Pons (tissue), 1 donor: ENCODE measurements around the gene CYRIA.

ENCODE experiments used
- DNase-seq: peaks from one replicate; pipeline ENCODE4 v3.0.0-alpha.2; 2016; ENCODE audit warnings: low spot score

The CYRIA gene

GRCh38 chr2:16665748-16666448 lies at the start of gene CYRIA:
Gene CYRIA, minus strand, starts transcription at chr2:16665834. Its CDS starts 77,715 bp downstream, at chr2:16588119.
- no peak for DNase-seq

- DNase-seq: peak; percentile 12
Observed at GRCh38 chr2:16713011-16713423, 47.4 kb upstream of the CYRIA start.

GRCh38 chr2:16709769-16710168 lies 44.1 kb upstream of the CYRIA start:
- no peak for DNase-seq

DNA sequence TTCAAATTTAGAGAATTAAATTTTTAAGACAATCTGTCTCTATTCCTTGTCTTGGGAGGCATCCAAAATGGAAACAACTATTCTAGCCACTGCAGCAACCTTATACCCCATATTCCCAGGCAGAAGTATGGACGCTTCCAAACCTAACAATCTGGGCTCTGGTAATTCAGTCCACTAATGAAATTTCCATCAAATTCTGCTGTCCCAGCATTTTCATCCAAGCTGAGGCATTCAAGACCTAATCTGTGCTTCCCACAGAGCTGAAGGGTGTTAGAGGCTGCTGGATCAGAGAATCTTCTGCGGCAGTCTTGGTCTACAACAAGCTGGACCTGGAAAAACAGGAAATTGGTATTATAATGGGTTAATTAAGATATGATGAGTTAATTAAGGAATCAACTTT lies 42.5 kb upstream of the CYRIA start:
- DNase-seq: no peak

- DNase-seq: no peak
Observed at GRCh38 chr2:16707014-16707623, 41.5 kb upstream of the CYRIA start.

- no peak for DNase-seq
Observed at GRCh38 chr2:16700551-16701259, 35.1 kb upstream of the CYRIA start.

DNA sequence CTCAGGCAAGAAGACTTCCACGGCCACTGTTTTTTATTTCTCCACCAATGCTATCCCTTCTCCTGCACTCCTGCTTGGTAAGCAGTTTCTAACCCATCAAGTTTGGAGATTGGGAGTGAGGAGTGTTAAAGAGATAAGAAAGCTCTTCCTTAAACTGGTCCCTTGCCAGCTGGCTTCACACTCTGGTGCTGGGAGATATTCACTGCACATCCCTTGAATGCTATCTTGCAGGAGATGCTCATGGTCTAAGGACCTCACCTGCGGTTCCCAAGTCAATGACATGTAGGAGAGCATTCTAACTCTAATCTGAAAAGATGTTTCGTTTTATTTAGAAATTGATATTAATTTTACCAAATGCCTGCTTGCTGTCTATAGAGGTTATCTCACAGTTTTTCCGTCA lies 28.2 kb upstream of the CYRIA start:
- no peak for DNase-seq

DNA sequence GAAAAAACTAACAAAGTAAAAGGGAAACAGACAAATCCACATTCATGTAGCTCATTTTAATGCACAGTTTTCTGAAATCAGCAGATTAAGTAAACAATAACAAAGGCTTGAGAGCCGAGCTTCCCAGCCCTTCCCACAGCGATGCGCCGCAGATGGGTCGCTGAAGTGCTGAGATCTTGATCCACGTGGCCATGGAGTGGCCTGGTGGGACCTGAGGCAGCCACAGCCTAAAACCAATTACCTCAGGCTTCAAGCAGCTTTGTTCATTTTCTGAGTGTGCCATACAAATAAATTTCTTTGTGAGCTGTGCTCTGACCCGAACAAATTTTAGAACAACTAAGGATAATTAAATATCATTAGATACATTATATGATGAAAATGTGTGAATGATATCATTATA lies 25.6 kb upstream of the CYRIA start:
- DNase-seq: no peak

GRCh38 chr2:16687955-16688354 lies 22.3 kb upstream of the CYRIA start:
- DNase-seq: no peak

DNA sequence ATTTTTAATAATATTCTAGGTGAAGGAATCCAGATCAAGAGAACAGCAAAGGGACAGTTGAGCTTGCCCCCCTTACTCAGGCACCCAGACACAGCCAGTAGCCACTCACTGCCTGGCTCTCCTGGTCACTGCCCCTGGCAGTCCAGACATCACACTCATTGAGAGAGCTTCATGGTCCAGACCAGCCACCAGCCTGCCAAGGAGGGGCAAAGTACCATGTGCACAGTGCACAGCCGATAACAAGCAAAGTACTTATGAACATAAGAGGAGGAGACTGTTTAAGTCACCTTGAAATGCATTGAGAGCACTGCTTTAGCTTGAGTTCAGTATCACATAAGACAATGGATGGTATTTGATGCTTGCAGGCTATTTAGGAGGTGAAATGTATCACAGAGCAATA lies 21.6 kb upstream of the CYRIA start:
- no peak for DNase-seq

- DNase-seq: no peak
Observed at GRCh38 chr2:16686641-16687040, 21.0 kb upstream of the CYRIA start.

DNA sequence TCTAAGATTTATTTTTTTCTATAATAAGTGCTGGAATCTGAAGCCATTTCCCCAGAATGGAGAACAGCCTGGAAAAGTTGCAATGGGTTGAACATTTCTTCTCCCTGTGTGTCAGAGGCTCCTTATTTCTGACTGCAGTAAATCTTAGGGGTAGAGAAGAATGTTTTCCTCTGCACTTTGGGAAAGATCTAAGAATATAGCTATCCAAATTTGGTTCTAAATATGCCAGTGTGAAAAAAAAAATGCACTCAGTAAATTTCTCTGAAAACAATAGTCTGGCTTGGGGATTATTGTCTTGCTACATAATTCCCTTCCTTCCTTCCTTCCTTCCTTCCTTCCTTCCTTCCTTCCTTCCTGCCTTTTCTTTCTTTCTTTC lies 19.7 kb upstream of the CYRIA start:
- no peak for DNase-seq

DNA sequence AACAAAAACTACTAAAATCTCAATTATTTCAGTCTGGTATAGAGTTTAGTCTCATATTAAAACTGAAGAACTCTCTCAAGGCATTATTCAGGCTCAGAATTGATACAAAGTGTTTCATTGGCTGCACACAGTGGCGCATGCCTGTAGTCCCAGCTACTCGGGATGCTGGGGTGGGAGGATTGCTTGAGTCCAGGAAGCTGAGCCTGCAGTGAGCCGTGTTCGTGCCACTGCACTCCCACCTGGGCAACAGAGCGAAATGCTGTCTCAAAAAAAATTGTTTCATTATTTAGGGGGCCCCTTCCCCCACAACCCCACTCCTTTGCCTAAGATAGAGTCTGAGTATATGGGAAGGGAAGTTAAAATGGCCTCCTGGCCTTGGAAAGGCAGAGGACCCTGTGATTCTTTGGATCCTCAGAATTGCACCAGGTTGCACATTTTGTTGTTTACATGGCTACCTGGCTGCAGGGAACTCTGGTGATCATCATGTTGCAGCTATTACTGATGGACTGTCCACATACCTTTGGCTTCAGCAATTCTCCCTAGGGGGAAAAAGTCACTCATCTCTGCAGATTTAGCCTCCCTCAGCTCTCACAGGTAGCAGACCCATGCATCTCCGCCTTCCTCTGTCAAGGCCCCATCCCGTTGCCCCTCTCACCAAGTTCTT lies 19.2 kb upstream of the CYRIA start:
- DNase-seq: no peak

DNA sequence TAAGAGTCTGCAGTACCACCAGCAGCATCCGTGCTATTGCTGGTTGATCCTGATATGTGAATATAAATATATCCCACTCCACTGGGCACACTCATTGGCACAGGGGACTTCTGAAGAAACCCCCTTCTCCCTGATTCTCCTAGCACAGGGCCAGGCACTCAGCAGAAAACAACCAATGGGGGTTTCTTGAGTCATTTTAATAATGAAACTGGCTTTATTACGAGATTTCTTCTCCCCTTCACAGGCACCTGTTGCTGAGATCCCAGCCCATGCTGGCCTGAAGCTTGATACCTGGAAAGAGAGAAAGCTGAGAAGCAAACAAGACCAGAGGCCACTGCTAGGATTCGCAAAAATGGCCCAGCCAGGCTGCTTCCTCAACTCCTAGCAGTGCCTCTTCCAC lies 17.9 kb upstream of the CYRIA start:
- DNase-seq: no peak

GRCh38 chr2:16682431-16683118 lies 16.9 kb upstream of the CYRIA start:
- DNase-seq: no peak

- no peak for DNase-seq
Observed at GRCh38 chr2:16680781-16681180, 15.1 kb upstream of the CYRIA start.

DNA sequence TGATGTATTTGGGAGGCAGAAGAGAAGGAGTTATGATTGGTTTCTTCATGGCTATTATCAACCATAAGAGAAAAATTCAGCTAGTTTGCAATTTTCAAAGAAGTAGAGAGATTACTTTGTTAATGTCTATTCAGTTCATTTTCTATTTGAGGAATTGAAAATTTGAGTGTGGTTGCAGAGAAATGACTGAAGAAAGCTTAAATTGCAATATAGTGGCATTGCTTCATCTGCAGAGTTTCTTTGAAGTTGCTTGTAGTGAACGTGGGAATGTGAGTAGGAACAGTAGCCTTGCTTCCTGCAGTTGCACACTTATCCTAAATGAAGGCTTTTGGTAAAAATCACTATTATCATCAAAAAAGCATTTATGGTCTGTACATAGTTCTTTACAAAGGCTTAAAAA lies 14.7 kb upstream of the CYRIA start:
- DNase-seq: no peak

- no peak for DNase-seq
Observed at GRCh38 chr2:16678964-16679363, 13.3 kb upstream of the CYRIA start.

GRCh38 chr2:16677875-16678274 lies 12.2 kb upstream of the CYRIA start:
- no peak for DNase-seq

DNA sequence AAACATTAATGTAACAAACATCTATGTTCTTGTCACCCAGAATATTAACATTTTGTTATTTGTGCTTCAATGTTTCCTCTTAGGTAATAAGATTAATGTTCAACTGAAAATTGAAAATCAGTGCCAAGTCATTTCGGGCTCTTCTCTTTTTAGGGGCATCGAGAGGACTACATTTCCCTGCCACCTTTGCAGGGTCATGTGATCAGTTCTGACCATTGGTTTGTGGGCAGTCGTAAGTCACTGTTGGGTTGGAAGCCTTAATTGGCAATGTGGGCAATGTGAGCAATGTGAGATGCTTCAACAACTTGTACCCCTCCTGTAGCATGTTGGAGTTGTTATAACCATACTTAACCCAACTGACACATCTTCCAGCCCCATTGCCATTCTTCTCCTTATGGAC lies 10.1 kb upstream of the CYRIA start:
- no peak for DNase-seq

DNA sequence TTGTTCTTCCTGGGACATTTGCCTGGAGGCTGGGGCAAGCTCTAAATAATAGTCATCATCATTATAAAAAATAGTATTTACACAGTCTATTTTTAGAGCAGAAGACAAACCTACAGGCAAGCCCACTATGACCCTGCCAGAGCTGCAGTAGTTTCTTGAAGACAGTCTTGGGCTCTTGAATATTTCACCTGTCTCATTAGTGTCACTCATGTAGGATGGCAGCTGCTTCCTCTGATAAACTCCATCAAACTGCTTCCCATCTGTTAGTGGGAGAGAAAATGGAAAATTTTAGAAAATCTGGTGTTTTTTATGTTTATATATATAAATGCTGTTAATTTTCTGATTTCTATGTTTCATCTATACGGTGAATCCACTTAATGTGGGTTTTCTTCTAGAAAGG lies 8.5 kb upstream of the CYRIA start:
- DNase-seq: no peak

GRCh38 chr2:16671760-16672159 lies 6.1 kb upstream of the CYRIA start:
- no peak for DNase-seq
